Measurements from ENCODE around the gene MICALL1.

DNA sequence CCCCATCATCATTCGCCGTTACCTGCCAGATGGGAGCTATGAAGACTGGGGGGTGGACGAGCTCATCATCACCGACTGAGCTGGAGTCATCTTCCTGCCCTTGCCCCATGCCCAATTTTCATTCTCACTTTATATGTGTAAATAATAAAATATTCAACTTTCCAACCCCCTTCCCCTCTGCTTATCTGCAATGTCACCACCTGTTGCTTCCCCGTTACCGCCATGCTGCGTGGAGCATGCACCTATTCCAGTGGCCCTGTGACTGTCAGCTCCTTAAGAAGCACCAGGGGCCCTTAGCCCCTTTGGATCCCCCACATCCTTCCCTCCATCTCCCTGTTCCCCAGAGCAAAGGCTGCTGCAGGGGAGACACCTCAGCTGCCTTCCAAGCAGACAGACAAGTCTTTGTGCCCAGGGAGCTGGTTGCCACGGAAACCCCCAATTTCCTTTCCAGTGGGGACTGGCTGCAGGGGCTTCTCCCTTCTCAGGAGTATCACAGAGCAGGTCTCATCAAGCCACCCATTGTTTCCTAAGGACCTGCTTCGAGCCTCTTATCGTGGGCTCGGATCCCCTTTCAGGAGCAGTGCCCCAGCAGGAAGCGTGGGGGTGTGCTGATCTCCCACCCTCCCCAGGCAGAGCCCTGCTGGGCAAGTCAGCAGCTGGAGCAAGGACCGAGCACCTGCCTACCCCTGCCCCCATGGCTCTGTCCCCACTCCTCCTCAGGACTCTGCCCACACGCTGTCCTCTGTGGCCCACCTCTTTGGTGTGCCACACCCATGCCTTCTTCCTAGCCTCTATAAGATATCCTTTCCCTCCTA is 61.7 kb downstream of the MICALL1 start:
- TF ChIP-seq, protein P1, sequence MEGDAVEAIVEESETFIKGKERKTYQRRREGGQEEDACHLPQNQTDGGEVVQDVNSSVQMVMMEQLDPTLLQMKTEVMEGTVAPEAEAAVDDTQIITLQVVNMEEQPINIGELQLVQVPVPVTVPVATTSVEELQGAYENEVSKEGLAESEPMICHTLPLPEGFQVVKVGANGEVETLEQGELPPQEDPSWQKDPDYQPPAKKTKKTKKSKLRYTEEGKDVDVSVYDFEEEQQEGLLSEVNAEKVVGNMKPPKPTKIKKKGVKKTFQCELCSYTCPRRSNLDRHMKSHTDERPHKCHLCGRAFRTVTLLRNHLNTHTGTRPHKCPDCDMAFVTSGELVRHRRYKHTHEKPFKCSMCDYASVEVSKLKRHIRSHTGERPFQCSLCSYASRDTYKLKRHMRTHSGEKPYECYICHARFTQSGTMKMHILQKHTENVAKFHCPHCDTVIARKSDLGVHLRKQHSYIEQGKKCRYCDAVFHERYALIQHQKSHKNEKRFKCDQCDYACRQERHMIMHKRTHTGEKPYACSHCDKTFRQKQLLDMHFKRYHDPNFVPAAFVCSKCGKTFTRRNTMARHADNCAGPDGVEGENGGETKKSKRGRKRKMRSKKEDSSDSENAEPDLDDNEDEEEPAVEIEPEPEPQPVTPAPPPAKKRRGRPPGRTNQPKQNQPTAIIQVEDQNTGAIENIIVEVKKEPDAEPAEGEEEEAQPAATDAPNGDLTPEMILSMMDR (IDR thresholded peaks at IDR 0.05), result no peak
- TF ChIP-seq EZH2 (IDR thresholded peaks at IDR 0.05) (no peak), EZH2phosphoT487 (IDR thresholded peaks at IDR 0.05) (no peak)
